ENCODE data around the gene CST5.
"Not testable (repeated sequence)": the region's sequence is repeated elsewhere in the genome, so short reads cannot be mapped to it uniquely, and the experiment has no call there.

Gene CST5

GRCh38 chr20:23887856-23888255 lies 8.3 kb upstream of the CST5 start:
- DNase-seq: no peak

GRCh38 chr20:23884771-23885162 lies 5.2 kb upstream of the CST5 start:
- no peak for DNase-seq

- DNase-seq: no peak
Observed at GRCh38 chr20:23884136-23884770, 4.7 kb upstream of the CST5 start.

- no peak for DNase-seq
Observed at GRCh38 chr20:23881371-23881770, 1.8 kb upstream of the CST5 start.

- DNase-seq: no peak
Observed at GRCh38 chr20:23880417-23880816, 869 bp upstream of the CST5 start.

GRCh38 chr20:23879811-23880374 lies 345 bp upstream of the CST5 start:
- DNase-seq: no peak

GRCh38 chr20:23878787-23879186 lies 761 bp downstream of the CST5 start:
- no peak for DNase-seq

GRCh38 chr20:23878016-23878542 lies 1.5 kb downstream of the CST5 start:
- not testable (repeated sequence) for DNase-seq

GRCh38 chr20:23877524-23877923 lies 2.0 kb downstream of the CST5 start:
- DNase-seq: no peak

GRCh38 chr20:23875606-23876237 lies 3.8 kb downstream of the CST5 start:
- no peak for DNase-seq

GRCh38 chr20:23874747-23875146 lies 4.8 kb downstream of the CST5 start:
- no peak for DNase-seq

GRCh38 chr20:23873370-23874015 lies 6.1 kb downstream of the CST5 start:
- DNase-seq: no peak

GRCh38 chr20:23872065-23872464 lies 7.5 kb downstream of the CST5 start:
- DNase-seq: no peak

- DNase-seq: no peak
Observed at GRCh38 chr20:23870461-23870860, 9.1 kb downstream of the CST5 start.

- no peak for DNase-seq
Observed at GRCh38 chr20:23869520-23869919, 10.0 kb downstream of the CST5 start.

GRCh38 chr20:23868321-23868720 lies 11.2 kb downstream of the CST5 start:
- DNase-seq: no peak

GRCh38 chr20:23867152-23867776 lies 12.3 kb downstream of the CST5 start:
- DNase-seq: no peak

- not testable (repeated sequence) for DNase-seq
Observed at GRCh38 chr20:23860771-23861170, 18.8 kb downstream of the CST5 start.

GRCh38 chr20:23857962-23858595 lies 21.5 kb downstream of the CST5 start:
- no peak for DNase-seq

- no peak for DNase-seq
Observed at GRCh38 chr20:23856736-23857135, 22.8 kb downstream of the CST5 start.

- DNase-seq: no peak
Observed at GRCh38 chr20:23856226-23856625, 23.3 kb downstream of the CST5 start.

GRCh38 chr20:23841693-23842092 lies 37.9 kb downstream of the CST5 start:
- DNase-seq: no peak

GRCh38 chr20:23835716-23836115 lies 43.8 kb downstream of the CST5 start:
- DNase-seq: no peak
